GM21447 (cell line): Measurements from ENCODE around the gene RAD18.

Experiments
- ATAC-seq: cut with Tn5 transposase; IDR thresholded peaks from one replicate; pipeline ENCODE4 v1.9.1; 2021; ENCODE audit not compliant: unreplicated experiment

Gene RAD18

DNA sequence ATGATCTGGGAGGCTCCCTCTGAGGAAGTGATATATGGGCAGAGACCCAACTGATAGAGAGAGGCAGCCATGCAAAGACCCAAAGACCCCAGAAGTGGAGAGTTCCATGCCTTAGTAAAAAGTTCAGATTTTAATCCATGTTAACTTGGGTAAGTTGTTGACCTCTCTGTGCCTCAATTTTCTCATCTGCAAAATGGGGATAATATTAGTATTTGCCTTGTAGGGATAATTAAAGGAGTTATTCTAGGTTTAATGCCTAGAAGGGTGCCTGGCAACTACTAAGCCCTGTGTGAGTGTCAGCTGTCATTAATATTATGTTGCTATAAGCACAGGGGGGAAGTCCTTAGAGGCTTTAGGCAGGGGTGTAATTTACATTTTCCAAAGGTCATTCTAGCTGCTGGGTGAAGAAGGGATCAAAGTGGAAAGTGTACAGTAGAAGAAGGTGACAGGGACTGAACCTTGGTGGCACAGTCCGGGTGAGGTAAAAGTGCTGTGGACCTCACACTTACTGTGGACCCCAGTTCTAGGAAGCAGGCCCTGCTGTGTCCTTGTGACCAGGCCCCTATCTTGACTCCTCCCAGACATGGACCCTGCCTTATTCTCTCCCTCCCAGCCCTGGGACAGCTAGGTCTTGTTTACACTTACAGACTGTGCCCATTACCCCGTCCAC is 3.0 kb upstream of the RAD18 start:
- ATAC-seq, result no peak

DNA sequence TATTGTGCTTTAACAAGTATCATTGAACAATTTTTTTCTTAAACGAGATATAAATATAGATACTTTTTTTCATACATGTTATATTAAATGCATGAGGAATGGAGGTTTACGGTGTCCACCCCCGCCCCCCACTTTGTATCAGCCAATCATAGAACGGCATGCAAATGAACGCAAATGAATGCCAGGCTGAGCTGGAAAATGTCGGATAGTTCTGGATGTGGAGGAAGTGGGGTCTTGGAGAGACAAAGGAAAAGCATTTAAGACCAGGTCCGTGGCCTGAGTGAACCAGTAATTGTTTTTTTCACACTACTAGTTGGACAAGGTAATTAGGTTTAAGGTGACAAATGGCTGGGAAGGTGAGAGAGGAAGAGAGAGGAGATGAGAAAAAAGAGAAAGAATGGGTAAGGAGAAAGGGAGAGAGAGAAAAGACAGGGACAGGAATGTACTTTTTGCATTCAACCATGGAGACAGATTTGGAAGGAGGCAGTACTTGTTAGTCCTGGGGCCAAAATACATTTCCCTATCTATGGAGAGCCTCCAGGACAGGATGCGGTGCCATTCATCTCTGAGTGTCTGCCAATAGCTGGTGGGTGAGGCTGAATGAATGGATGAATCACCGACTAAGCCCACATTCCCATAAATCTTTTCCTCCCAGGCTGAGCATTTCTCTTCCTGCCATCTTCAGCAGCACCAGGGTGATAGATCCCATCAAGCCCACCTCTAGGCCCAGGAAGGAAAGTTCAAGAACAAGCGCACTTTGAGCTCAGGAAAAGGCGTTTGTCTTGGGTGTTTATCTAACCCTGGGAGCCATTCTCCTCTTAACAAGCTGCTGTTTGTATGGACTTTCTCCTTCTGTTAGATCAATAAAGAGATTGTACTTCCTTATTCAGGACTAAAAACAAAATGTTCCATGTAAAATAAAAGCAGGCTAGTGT is 1.4 kb upstream of the RAD18 start:
- no peak for ATAC-seq

DNA sequence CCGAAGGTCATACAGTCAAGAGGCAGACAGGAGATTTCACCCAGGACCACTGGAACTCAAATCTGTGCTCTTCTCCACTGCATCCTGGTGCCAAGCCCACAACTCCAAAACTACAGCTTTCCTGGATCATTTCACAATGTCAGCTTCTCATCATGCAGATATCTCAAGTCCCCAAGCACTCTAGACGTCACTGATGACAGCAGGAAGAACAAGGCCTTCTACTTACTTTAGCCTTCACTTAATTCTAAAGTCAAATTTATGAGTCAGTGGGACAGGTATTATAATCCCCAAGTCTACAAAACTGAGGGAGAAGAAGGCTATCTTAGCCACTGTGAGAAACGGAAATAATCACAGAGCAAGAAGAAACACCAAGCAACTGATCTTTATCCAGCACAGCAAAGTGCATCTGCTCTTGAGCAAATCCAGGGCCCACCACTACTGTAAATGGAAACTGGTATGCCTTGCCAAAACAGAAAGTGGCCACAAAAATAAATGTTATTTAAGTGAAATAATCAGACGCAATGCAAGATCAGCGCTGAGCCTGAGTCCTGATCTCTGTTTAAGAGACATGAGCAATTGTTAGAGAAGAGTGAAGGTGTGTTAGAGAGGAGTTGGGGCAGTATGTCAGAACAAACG is 928 bp downstream of the RAD18 start:
- ATAC-seq, result peak; percentile 14

DNA sequence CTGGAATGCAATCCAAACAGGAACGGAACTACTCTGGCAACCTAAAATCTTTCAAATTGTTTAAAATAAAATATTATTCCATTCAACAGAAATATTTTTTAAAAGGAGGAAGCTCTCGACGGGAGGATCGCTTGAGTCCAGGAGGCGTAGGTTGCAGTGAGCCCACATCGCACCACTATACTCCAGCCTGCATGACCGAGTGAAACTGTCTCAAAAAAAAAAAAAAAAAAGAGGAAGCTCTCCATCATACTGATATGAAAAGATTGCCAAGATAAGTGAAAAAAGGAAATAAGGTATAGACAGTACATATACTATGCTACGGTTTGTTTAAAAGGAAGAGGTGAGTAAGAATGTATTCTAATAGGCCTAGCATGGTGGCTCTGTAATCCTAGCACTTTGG is 3.6 kb downstream of the RAD18 start:
- no peak for ATAC-seq

DNA sequence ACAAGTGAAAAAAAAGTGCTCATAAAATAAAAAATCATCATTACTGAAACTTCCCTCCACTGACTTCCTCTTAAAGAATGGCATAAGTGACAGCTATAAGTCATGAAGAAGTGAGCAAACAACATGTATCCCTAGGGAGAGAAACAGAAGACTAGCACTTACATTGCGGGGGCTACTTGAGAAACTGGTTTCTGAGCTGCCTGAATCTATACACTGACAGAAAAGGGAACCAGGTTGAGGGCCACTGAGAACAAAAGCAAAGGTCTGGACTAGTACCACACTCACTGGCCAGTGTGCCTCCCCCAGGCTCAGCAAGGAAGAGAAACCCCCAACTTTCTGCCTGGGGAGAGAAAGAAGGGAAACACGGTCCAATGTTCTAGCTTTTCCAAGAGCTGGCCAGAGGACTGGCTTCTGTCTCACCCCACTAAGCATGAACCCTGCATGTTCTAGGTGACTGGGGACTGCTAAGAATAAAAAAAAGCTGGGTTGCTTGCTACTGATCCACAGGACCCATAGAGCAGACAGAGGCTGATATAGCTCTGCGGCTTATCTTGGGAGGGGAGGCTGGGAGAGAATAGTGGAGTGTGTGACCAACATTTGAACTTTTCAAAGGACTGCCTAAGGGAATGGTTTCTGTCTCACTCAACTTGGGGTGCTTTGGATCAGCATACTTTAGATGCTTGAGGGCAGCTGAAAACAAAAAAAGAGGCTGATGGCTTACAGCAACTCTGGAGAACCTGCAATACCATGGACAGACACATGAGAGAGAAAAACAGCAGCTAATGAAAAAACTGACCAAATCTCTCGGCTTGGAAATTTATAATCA is 8.1 kb downstream of the RAD18 start:
- peak; percentile 93 for ATAC-seq

DNA sequence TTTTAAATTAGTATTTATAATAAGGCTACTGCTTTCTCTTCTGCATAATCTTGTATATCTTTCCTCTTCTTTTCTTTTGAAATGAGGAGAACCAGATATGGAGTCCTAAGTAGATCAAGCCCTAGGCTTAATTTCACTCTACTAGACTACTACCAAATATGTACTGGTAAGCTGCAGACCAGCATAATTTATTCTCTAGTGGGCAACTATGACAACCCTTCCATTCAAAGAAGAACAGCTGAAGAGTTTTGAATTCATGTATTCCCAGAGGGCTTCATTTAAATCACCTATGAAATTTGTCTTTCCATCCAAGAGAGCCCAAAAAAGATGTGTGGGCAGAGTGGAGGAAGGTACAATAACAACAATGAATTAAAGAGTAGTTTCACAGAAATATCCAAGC is 10.0 kb downstream of the RAD18 start:
- no peak for ATAC-seq

DNA sequence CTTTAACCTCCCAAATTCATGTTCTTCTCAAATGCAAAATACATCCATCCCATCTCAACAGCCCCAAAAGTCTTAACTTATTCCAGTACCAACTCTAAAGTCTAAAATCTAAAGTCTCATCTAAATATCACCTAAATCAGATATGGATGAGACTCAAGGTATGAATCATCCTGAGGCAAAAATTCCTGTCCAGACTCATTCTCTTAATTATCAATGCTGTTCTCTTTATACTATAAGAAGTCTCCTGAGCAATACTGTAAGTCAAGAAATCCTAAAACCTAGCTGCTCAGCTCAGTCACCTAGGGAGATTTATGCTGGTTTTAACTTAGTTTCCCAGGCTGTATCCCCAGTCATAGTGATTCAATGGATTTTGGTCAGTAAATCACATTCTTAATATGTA is 11.1 kb downstream of the RAD18 start:
- ATAC-seq, result no peak

DNA sequence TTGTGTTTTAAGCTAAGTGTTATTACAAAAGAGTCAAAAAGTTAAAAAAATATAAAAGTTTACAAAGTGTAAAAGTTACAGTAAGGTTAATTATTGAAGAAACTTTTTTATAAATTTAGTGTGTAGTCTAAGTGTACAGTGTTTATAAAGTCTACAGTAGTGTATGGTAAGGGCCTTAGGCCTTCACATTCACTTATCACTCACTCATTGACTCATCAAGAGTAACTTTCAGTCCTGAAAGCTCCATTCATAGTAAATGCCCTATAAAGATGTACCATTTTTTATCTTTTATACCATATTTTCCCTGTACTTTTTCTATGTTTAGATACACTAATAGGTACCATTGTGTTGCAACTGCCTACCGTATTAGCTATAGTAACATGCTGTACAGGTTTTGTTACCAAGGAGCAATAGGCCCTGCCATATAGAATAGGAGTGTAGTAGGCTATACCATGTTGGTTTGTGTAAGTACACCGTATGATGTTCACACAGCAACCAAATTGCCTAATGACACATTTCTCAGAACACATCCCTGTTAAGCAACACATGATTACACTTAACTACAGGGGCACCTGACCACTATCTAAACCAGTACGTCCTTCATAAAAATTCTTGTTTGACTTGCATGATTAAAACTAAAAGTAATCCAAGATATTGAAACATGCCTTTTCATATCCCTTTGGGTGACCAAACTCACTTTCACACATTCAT is 17.2 kb downstream of the RAD18 start:
- no peak for ATAC-seq

DNA sequence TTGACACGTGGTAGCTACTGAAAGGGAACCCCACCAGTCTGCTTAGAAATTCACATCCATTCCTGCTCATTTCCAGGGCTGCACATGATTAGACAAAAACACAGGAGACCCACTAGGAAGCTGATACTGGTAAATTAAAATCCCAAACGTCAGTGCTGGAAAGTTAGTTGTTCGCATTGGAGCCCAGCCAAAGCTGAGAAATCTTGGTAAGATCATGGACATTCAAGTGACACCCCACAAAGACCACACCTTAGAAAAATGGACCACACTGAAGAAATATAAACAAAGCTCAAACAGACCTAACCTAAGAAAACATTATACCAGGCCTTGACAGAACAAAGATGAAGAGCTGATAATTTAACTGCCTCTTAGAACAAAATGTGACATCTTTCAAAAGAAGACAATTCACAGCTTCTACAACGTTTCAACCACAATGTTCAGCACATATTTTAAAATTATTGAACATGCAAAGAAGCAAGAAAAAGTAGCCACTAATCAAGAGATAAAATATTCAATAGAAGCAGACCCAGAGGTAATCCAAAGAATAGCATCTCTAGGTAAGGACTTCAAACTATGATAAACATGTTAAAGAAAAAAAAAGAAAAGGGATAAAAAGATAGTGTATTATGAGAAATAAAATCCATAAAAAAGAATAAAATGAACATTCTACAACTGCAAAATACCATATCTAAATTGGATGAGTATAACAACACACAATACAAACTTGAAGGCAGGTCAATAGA is 20.4 kb downstream of the RAD18 start:
- ATAC-seq, result no peak

DNA sequence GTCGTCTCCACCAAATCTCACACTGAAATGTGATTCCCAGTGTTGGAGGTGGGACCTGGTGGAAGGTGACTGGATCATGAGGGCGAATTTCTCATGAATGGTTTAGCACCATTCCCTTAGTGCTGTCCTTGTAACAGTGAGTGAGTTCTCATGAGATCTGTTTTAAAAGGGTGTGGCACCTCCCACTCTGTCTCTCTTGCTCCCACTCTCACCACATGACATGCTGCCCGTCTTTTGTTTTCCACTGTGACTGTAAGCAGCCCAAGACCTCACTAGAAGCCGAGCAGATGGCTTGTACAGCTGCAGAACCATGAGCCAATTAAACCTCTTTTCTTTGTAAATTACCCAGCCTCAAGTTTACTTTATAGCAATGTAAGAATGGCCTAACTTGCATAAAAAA is 21.2 kb downstream of the RAD18 start:
- ATAC-seq, result no peak

DNA sequence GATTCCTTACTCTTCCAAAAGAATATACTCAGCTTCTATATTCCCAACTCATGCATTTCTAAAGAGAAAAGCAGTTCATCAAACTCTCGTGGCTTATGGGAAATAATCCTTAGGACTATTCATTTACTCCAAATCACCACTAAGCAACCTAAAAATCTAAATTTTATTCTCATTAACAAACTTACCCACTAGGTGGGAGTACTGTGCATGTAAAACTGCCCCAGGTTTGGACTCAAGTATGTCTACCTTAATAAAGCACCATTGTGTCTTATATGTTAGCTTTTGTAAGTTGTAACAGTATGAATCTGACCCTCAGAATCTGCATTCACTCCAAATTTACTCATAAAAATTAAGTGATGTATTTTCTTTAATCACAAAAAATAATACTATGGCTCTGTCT is 25.3 kb downstream of the RAD18 start:
- no peak for ATAC-seq

DNA sequence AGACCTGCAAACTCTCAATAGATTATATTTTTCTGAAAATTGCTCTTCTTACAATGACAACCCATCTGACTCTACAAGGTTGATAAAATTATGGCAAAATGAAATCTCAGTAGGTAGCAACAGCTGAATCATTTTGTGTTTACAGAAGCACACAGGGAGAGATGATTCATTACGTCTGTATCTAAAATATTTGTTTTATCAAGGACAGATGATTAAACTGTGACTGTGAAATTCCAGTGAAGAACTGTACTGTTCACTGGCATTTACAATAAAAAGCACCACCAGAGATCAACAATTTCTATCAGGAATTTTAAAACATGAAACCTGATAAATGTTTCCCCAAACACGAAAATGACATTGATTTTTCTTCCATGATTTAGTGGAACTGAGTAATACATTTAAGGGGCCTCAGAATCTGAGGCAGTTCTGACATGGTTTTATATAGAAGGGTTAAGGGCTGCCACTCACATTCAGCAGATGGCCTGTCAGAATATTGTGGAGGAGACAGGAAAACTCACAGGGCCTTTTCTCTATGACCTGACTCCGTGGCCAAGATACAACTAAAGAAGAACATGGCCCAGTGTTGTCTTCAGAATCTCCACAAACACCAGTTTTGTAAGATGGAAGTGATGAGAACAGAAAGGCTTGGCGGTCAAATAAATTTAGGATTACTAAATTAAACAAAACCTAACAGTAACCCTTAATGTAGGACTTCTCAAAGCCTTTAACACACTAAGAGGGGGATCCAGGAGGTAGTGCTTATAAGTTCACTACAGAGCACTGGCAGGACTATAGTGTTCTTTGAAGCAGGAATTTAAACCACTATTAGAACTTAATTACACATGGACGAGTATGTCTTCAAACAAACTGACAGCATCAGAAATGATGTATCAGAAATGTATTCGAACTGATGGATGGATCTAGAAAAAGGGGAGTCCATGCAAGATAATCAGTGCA is 25.9 kb downstream of the RAD18 start:
- no peak for ATAC-seq

DNA sequence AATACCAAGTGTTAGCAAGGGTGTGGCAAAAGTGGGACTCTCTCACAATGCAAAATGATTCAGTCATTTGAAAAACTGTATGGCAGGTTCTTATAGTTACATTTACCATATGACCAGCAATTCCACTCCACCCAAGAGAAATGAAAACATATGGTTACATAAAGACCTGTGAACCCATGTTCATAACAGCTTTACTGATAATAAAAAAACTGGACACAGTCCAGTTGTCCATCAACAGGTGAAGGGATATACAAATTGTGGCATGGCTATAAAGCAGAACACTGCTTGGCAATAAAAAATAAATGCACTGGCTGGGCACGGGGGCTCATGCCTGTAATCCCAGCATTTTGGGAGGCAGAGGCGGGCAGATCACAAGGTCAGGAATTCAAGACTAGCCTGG is 30.8 kb downstream of the RAD18 start:
- no peak for ATAC-seq

DNA sequence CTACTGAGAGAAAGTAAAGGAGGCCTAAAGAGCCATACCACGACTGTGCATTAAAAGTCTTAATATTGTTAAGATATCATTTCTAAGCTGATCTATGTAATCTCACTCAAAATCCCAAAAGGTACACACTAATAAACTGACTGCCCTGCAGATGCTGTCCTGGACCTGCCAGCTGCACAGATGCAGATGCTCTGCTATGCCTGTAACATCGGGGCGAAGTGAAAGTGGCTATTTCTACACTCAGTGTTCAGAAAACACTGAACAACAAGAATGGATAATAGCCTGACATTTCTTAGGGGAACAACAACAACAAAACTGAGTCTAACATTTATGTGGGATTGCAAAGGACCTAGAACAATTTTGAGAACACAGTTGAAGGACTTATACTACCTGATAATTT is 31.9 kb downstream of the RAD18 start:
- ATAC-seq, result no peak

DNA sequence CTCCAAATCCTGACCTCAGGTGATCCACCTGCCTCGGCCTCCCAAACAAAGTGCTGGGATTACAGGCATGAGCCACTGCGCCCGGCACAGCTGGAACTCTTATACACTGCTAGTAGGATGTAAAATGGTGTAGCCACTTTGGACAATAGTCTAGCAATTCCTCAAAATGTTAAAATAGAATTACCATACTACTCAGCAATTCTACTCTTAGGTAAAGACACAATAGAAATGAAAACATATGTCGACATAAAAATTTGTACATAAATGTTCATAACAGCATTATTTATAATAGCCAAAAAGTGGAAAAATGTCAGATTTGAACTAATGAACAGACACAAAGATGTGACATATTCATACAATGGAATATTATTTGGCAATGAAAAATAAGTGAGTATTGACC is 33.4 kb downstream of the RAD18 start:
- no peak for ATAC-seq

DNA sequence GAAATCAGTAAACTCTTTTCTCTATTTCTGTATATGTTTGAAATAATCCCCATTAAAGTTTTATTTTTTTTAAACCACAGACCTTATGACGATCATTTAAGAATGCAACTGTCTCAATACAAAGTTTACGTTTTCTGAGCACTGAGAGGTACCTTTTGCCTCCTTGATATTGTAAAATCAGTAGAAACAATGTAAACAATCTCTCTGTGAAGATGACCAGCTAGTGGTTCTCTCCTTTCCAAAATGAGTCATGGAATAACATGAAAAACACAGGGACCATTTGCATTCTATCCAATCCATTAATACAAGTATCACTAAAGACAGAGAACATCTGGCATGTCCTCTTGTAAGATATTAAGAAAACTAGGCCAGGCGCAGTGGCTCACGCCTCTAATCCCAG is 48.8 kb downstream of the RAD18 start:
- ATAC-seq, result no peak

DNA sequence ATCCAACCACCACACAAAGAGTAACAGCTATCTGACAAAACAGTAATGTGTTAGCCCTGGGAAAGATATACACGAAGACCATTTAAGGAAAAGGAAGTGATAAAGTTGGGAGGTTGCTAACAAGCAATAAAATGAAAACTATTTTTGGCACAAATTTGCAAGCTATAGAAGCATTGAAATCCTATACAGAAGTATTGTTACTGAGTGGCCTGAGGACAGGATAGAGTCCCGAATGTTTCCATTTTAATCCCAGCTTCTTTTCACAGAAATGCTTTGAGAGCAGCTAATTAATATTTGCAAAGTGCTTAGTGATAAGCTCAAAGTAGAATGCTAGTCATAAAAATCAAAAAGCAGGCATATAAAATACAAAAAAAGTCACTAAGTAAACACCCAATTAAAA is 51.5 kb downstream of the RAD18 start:
- ATAC-seq, result no peak

DNA sequence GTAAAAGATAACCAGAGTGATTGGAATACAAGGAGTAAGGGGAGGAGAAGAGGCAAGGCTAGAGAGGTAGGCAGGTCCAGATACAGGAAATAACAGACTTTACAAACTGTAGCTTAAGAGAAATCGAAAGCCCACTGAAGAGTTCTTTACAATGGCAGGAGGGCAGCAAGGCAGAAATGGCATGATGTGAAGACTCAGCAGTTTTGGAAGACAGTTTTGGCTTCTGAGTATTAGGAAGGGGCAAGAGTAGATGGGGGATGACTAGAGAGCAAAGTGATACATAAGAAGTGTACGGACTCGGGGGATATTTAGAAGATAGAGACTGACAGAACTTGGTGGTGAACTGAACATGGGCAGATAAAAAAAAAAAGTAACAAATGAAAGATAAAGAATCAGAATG is 54.1 kb downstream of the RAD18 start:
- no peak for ATAC-seq

DNA sequence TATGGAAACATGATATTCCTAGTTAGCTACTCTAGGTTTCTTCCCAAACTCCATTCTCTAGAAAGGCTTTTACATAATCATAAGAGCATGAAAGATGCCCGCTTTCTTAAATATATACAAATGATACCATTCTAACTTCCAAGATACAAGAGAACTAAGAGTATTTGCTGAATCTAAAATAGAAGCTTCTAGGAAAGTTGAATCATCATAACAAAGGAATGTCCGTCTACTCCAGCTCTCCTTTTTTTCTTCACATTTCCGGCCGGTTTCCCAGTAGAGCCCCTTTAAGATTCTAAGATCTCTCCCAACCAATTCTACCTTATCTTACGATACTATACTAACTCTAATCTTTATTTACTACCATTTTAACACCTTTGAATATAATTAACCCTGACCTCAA is 60.1 kb downstream of the RAD18 start:
- no peak for ATAC-seq
